Measurements from ENCODE around the gene GEN1.
A peak's percentile ranks its signal among the peaks of the same experiment; 100 is the strongest.

GEN1 gene

DNA sequence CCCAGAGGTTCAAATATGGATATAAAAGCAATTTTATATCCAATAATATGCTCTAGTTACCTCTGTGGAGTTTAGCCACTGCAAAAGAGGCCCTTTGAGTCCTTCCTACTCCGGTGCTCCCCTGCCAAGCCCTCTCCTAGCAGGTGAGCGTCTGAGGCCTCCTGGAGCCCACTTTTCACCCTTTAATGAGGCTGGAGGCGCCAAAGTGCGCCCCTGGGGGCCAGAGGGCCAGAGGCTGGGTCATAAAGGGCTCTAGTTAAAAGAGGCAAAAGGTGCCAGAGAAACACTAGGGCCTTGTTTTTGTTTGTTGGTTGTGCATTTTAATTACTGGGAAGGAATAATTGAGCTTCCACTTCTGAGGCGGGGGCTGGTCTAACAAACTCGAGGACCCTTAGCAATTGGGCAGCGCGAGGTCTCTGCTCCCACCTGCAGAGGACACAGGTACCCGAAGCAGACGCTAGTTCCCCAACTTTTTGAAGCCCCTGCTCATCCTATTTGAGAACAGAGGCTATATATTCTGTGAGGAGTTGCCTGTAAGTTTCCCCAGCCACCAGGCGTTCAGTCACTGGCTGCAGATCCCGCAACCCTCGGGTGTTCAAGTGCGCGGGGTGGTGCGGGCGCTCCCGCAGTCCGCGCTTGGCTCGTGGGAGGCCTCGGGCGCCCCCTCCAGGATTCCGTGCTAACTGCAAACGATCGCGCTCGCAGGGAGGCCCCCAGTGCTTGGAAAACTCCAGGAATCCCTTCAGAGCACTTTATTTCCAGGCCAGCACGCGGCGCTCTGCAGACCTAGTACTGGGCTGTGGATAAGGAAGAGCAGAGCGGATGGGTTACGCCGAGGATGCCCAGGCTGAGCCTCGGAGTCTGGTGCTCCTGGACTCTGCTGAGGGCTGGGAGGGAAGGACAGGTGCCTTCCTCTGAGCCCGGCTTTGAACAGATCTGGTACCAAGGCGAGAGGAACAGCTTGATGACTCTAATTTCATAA lies 76.4 kb downstream of the GEN1 start:
- H3K4me3 ChIP-seq (replicated peaks; ENCODE audit: low read depth, low read length): no peak overlapping the region
- peak; percentile 59 for DNase-seq (ENCODE audit: extremely low read depth, low read depth)
- TF ChIP-seq, protein P1, sequence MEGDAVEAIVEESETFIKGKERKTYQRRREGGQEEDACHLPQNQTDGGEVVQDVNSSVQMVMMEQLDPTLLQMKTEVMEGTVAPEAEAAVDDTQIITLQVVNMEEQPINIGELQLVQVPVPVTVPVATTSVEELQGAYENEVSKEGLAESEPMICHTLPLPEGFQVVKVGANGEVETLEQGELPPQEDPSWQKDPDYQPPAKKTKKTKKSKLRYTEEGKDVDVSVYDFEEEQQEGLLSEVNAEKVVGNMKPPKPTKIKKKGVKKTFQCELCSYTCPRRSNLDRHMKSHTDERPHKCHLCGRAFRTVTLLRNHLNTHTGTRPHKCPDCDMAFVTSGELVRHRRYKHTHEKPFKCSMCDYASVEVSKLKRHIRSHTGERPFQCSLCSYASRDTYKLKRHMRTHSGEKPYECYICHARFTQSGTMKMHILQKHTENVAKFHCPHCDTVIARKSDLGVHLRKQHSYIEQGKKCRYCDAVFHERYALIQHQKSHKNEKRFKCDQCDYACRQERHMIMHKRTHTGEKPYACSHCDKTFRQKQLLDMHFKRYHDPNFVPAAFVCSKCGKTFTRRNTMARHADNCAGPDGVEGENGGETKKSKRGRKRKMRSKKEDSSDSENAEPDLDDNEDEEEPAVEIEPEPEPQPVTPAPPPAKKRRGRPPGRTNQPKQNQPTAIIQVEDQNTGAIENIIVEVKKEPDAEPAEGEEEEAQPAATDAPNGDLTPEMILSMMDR (IDR thresholded peaks at IDR 0.05; ENCODE audit: low read depth, low read length, missing control alignments): peak; percentile 96

DNA sequence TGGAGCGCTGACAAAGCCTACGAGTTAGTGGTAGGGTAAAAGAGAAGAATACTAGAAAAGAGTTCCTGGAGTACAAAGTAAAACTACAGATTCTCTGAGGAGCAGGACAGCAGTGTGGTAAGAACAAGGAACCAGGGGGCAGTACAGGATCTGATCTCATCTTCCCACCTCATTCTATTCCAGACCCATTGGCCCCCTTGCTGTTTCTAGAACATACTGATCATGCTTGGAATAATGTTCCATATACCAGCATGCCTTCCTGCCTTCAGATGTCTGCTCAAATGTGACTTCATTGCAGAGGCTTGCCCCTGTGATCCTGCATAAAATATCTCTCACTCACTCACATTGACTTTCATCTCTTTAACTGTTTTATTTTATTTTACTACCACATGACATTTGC lies 81.6 kb downstream of the GEN1 start:
- TF ChIP-seq, protein P1 (IDR thresholded peaks at IDR 0.05; ENCODE audit: low read depth, low read length, missing control alignments): no peak
- DNase-seq (ENCODE audit: extremely low read depth, low read depth): no peak

More for the DNA sequence above, 81.6 kb downstream of the GEN1 start:
- no peak overlapping the region for H3K4me3 ChIP-seq (replicated peaks; ENCODE audit: low read depth, low read length)
